ENCODE results near the gene SASH1. TPM values are rescaled to one million over a fixed set of nuclear protein-coding genes. Genes with fewer than 3 reads are reported as not detected.

Gene SASH1
- polyA plus RNA-seq, 1 experiment = 27.0 TPM

DNA sequence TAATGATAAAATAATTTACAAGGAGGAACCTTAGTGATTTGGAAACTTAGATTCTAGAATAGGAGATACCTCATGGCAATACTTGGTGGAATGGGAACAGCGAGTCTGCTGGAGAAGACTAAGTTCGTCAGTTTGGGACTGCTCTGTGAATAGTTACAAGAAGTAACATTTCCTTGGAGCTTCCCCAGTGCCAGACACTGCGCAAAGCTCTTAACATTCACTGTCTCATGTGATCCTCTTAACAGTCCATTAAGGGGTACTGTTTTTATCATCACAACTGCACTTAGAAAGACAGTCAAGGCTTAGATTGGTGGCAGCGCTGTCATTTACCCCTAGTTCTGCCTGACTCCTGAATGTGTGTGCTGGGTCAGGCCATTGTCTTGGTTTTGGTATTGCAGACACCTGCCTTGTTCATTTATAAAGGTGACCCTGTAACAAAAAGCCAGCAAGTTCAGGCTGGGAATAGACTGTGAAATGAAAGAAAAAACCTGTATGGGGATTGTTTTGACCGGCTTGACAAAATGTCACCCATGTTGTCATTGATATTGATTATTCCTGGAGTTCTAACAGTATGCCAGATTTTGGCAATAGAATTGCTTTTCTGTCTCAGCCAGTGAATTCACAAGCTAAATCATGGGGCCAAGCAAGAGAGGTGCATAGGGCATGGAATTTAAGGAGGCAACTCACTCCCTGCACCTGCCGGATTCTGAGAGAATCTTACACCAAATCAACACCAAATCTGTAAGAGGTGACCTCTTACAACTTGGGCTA is 118.4 kb downstream of the SASH1 start:
- TF ChIP-seq, protein P1, sequence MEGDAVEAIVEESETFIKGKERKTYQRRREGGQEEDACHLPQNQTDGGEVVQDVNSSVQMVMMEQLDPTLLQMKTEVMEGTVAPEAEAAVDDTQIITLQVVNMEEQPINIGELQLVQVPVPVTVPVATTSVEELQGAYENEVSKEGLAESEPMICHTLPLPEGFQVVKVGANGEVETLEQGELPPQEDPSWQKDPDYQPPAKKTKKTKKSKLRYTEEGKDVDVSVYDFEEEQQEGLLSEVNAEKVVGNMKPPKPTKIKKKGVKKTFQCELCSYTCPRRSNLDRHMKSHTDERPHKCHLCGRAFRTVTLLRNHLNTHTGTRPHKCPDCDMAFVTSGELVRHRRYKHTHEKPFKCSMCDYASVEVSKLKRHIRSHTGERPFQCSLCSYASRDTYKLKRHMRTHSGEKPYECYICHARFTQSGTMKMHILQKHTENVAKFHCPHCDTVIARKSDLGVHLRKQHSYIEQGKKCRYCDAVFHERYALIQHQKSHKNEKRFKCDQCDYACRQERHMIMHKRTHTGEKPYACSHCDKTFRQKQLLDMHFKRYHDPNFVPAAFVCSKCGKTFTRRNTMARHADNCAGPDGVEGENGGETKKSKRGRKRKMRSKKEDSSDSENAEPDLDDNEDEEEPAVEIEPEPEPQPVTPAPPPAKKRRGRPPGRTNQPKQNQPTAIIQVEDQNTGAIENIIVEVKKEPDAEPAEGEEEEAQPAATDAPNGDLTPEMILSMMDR (IDR thresholded peaks at IDR 0.05; ENCODE audit: low read depth, low read length) = no peak
- H3K4me3 ChIP-seq (ENCODE audit: low read depth, low read length) = no peak overlapping the region
- POLR2A ChIA-PET = no interaction called here
- peaks cover 2% of the 10 kb centered on the region for H3K9me3 ChIP-seq (ENCODE audit: control insufficient read depth, insufficient read depth, low read length)
- H3K27ac ChIP-seq (ENCODE audit: low read depth, low read length) = no peak overlapping the region
- no peak for DNase-seq (ENCODE audit: low read depth, low spot score)
- CTCF ChIA-PET = interaction anchor here (1.5 to 3.6 kb wide), 2 partner anchors 281 to 284 kb away, joined by 6 to 50 read pairs; no protein-coding TSS in a partner anchor
- H3K27me3 ChIP-seq (ENCODE audit: control insufficient read depth, insufficient read depth, low read length) = no peaks in the 10 kb centered on the region

DNA sequence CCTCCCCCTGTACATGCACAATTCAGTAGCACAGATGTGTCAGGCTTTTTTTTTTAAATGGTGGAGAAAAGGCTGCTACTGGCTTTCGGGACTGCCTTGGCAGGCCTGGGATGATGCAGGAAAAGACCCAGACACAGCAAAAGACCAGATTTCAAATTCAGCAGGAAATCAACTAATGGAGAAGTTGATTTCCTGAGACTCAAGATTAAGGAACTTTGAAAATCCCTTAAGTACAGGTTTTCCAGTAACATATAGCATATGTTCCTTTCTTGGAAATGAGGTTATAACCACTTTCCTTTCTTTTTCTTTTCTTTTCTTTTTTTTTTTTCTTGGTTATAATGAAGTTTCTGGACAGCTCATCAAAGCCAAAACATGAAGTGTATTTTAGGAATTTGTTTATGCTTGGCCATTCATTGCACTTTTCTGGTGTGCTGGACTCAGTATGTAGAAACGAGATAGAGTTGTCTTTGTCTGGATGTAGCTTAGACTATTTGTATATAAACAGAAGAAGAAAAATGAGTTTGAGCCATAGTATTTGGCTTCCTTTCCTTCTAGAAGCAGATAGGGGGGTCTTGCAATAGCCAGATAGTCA is 119.4 kb downstream of the SASH1 start:
- Histone ChIP-seq H3K9me3 (ENCODE audit: control insufficient read depth, insufficient read depth, low read length) (no peaks in the 10 kb centered on the region), H3K27me3 (ENCODE audit: control insufficient read depth, insufficient read depth, low read length) (no peaks in the 10 kb centered on the region), H3K4me3 (ENCODE audit: low read depth, low read length) (no peak overlapping the region), H3K27ac (ENCODE audit: low read depth, low read length) (peak overlapping the region; percentile 52)
- ChIA-PET CTCF (interaction anchor here (1.5 to 3.6 kb wide), 4 partner anchors 212 to 955 kb away, joined by 6 to 50 read pairs (median 11); no protein-coding TSS in a partner anchor), POLR2A (interaction anchor here (0.7 to 1.1 kb wide), 3 partner anchors 16 to 156 kb away, joined by 3 to 5 read pairs (median 4); no protein-coding TSS in a partner anchor)
- no peak for DNase-seq (ENCODE audit: low read depth, low spot score)
- TF ChIP-seq, protein P1 (IDR thresholded peaks at IDR 0.05; ENCODE audit: low read depth, low read length) = no peak

DNA sequence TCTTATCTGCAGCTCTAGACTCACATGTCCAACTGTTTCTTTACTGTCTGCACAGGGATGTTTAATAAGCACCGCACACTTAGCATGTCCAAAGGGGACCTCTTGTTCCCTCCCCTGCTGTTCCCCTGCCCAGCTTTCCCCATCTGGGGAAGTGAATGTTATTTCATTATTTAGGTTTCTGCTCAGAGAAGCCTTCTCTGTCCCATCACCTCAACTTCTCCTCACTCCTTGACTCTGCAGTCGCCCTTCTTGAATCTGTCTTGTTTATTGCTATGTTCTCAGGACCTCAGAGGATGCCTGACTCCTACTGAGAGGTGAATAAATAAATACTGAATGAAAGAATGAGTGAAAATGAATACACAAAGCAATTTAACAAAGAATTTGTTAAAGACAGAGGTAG is 121.0 kb downstream of the SASH1 start:
- H3K27me3 ChIP-seq (ENCODE audit: control insufficient read depth, insufficient read depth, low read length) = no peaks in the 10 kb centered on the region
- TF ChIP-seq, protein P1 (IDR thresholded peaks at IDR 0.05; ENCODE audit: low read depth, low read length) = no peak
- no peaks in the 10 kb centered on the region for H3K9me3 ChIP-seq (ENCODE audit: control insufficient read depth, insufficient read depth, low read length)
- H3K27ac ChIP-seq (ENCODE audit: low read depth, low read length) = no peak overlapping the region
- CTCF ChIA-PET = interaction anchor here (0.7 to 3.6 kb wide), 21 partner anchors 9 to 958 kb away, joined by 3 to 50 read pairs (median 4); no protein-coding TSS in a partner anchor
- no peak for DNase-seq (ENCODE audit: low read depth, low spot score)
- POLR2A ChIA-PET = interaction anchor here (1.3 kb wide), 1 partner anchor 56 kb away, joined by 3 read pairs; no protein-coding TSS in a partner anchor
- H3K4me3 ChIP-seq (ENCODE audit: low read depth, low read length) = no peak overlapping the region

DNA sequence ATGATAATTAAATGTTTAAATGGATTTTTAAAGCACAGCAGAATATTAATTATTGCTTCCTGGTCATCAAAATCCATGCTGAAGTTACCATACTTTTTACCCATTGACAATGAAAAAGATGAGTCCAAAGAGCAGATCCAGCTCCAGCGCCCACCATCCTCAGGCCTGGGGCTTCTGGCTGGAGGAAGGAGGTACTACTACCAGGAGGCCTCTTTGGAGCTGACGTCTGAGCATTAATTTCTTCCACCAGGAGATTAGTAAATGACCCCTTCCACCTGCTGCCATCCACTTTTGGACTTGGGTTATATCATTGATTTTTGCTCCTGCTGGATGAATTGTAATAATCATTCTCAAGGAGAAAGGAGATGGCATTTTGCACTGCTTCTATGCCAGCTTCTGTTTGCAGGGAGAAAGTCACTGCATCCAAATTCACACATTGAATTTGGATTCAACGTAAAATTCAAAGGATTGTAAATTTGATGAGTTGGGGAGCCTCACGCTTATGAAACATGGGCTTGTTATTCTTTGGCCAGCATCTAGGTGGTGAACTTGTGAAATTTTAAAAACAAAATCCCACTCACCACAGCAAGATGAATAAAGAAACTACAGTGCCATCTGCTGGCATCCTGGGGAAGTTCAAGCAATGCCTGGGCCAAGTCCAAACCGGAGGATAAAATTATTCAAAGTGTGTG is 121.8 kb downstream of the SASH1 start:
- no peak for DNase-seq (ENCODE audit: low read depth, low spot score)
- Histone ChIP-seq H3K4me3 (ENCODE audit: low read depth, low read length) (no peak overlapping the region), H3K27me3 (ENCODE audit: control insufficient read depth, insufficient read depth, low read length) (no peaks in the 10 kb centered on the region), H3K9me3 (ENCODE audit: control insufficient read depth, insufficient read depth, low read length) (no peaks in the 10 kb centered on the region), H3K27ac (ENCODE audit: low read depth, low read length) (no peak overlapping the region)
- POLR2A ChIA-PET = no interaction called here
- CTCF ChIA-PET = interaction anchor here (0.6 to 3.6 kb wide), 21 partner anchors 9 to 957 kb away, joined by 3 to 50 read pairs (median 4); no protein-coding TSS in a partner anchor
- TF ChIP-seq, protein P1 (IDR thresholded peaks at IDR 0.05; ENCODE audit: low read depth, low read length) = peak; percentile 91
